ENCODE data around the gene PNISR. TPM values are rescaled to one million over a fixed set of nuclear protein-coding genes. Genes with fewer than 3 reads are reported as not detected.

Gene PNISR
- total RNA-seq, 1 experiment from 2014 or later = 69.5 TPM

DNA sequence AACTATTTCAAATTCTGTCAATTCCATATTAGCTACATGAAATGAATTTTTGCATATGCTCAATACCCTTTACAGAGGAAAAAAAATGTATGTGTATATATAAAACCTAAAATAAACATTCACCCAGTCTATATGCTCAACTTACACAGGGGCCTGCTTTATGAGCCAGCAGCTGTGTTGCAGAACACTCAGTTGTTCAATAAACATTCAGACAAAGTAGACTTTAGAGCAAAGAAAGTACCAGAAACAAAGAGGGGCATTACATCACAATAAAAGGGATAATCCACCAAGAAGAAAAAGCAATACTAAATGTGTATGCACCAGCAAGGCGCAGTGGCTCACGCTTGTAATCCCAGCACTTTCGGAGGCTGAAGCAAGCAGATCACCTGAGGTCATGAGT is 40.6 kb downstream of the PNISR start:
- H3K4me1 ChIP-seq = no peaks in the 10 kb centered on the region
- Mint-ChIP-seq H3K9me3 (ENCODE audit: unreplicated experiment) (no peaks in the 10 kb centered on the region), H3K36me3 (ENCODE audit: insufficient read depth, unreplicated experiment) (no peaks in the 10 kb centered on the region), H3K27ac (ENCODE audit: unreplicated experiment) (no peak overlapping the region), H3K4me1 (ENCODE audit: low read depth, unreplicated experiment) (no peaks in the 10 kb centered on the region), H3K4me3 (ENCODE audit: unreplicated experiment) (no peak overlapping the region), H3K27me3 (ENCODE audit: insufficient read depth, unreplicated experiment) (no peaks in the 10 kb centered on the region)
- TF ChIP-seq, protein P1, sequence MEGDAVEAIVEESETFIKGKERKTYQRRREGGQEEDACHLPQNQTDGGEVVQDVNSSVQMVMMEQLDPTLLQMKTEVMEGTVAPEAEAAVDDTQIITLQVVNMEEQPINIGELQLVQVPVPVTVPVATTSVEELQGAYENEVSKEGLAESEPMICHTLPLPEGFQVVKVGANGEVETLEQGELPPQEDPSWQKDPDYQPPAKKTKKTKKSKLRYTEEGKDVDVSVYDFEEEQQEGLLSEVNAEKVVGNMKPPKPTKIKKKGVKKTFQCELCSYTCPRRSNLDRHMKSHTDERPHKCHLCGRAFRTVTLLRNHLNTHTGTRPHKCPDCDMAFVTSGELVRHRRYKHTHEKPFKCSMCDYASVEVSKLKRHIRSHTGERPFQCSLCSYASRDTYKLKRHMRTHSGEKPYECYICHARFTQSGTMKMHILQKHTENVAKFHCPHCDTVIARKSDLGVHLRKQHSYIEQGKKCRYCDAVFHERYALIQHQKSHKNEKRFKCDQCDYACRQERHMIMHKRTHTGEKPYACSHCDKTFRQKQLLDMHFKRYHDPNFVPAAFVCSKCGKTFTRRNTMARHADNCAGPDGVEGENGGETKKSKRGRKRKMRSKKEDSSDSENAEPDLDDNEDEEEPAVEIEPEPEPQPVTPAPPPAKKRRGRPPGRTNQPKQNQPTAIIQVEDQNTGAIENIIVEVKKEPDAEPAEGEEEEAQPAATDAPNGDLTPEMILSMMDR (IDR thresholded peaks at IDR 0.05; ENCODE audit: insufficient read depth in 1 of 2, low read depth in 1 of 2, low read length in 1 of 2, severe bottlenecking in 1 of 2, unreplicated experiment in 1 of 2) = no peak
- no peaks in the 10 kb centered on the region for H3K9me3 ChIP-seq
- no peak overlapping the region for H3K4me3 ChIP-seq (ENCODE audit: low read depth, low read length)
- no peak for DNase-seq
- intact Hi-C loops (cut with micrococcal nuclease; ENCODE audit: unreplicated experiment) = no loop called here
- no TSS peak for BruUV-seq (replicated peaks)
- H3K36me3 ChIP-seq (ENCODE audit: control insufficient read depth, insufficient read depth, low read length) = no peaks in the 10 kb centered on the region
- ChIA-PET CTCF (no interaction called here), POLR2A (no interaction called here)
- H3K27me3 ChIP-seq (replicated peaks; ENCODE audit: control insufficient read depth, insufficient read depth, low read length) = no peaks in the 10 kb centered on the region

GRCh38 chr6:99378636-99379035 is 46.5 kb downstream of the PNISR start:
- intact Hi-C loops (cut with micrococcal nuclease; ENCODE audit: unreplicated experiment) = no loop called here
- H3K4me3 Mint-ChIP-seq (ENCODE audit: unreplicated experiment) = no peak overlapping the region
- DNase-seq = no peak
- H3K9me3 Mint-ChIP-seq (ENCODE audit: unreplicated experiment) = no peaks in the 10 kb centered on the region
- POLR2A ChIA-PET = no interaction called here
- Histone ChIP-seq H3K4me1 (no peaks in the 10 kb centered on the region), H3K36me3 (ENCODE audit: control insufficient read depth, insufficient read depth, low read length) (no peaks in the 10 kb centered on the region), H3K9me3 (no peaks in the 10 kb centered on the region), H3K4me3 (ENCODE audit: low read depth, low read length) (no peak overlapping the region), H3K27me3 (replicated peaks; ENCODE audit: control insufficient read depth, insufficient read depth, low read length) (no peaks in the 10 kb centered on the region)
- no peaks in the 10 kb centered on the region for H3K4me1 Mint-ChIP-seq (ENCODE audit: low read depth, unreplicated experiment)
- no peaks in the 10 kb centered on the region for H3K27me3 Mint-ChIP-seq (ENCODE audit: insufficient read depth, unreplicated experiment)
- CTCF ChIA-PET = no interaction called here
- no peaks in the 10 kb centered on the region for H3K36me3 Mint-ChIP-seq (ENCODE audit: insufficient read depth, unreplicated experiment)
- TF ChIP-seq, protein P1 (IDR thresholded peaks at IDR 0.05; ENCODE audit: insufficient read depth in 1 of 2, low read depth in 1 of 2, low read length in 1 of 2, severe bottlenecking in 1 of 2, unreplicated experiment in 1 of 2) = no peak
- BruUV-seq (replicated peaks) = no TSS peak
- no peak overlapping the region for H3K27ac Mint-ChIP-seq (ENCODE audit: unreplicated experiment)

DNA sequence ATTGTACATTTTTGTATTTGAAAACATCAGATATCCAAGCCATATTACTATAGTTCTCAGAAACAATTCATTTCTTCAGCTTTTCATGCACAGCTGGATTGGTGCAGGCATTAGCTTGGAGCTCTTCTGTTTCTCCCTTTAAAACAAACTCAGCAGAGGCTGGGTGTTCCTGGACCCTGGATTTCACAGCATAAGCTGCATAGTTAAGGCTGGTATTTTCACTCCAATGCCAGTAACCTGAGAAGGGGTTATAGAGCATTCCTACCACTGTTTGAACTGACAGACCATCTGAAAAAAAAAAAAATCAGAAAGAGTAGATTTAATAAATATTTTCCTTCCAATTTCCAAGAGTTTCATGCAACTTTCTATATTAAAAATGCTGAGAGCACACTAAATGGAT is 55.6 kb downstream of the PNISR start:
- H3K27me3 Mint-ChIP-seq (ENCODE audit: insufficient read depth, unreplicated experiment) = no peaks in the 10 kb centered on the region
- H3K9me3 ChIP-seq = no peaks in the 10 kb centered on the region
- no peaks in the 10 kb centered on the region for H3K36me3 ChIP-seq (ENCODE audit: control insufficient read depth, insufficient read depth, low read length)
- no peak overlapping the region for H3K4me3 Mint-ChIP-seq (ENCODE audit: unreplicated experiment)
- no peak overlapping the region for H3K4me3 ChIP-seq (ENCODE audit: low read depth, low read length)
- H3K4me1 ChIP-seq = no peaks in the 10 kb centered on the region
- CTCF ChIA-PET = no interaction called here
- no peaks in the 10 kb centered on the region for H3K9me3 Mint-ChIP-seq (ENCODE audit: unreplicated experiment)
- no TSS peak for BruUV-seq (replicated peaks)
- no peak overlapping the region for H3K27ac Mint-ChIP-seq (ENCODE audit: unreplicated experiment)
- intact Hi-C loops (cut with micrococcal nuclease; ENCODE audit: unreplicated experiment) = no loop called here
- POLR2A ChIA-PET = no interaction called here
- no peaks in the 10 kb centered on the region for H3K27me3 ChIP-seq (replicated peaks; ENCODE audit: control insufficient read depth, insufficient read depth, low read length)
- DNase-seq = no peak
- no peaks in the 10 kb centered on the region for H3K4me1 Mint-ChIP-seq (ENCODE audit: low read depth, unreplicated experiment)
- TF ChIP-seq, protein P1 (IDR thresholded peaks at IDR 0.05; ENCODE audit: insufficient read depth in 1 of 2, low read depth in 1 of 2, low read length in 1 of 2, severe bottlenecking in 1 of 2, unreplicated experiment in 1 of 2) = no peak
- no peaks in the 10 kb centered on the region for H3K36me3 Mint-ChIP-seq (ENCODE audit: insufficient read depth, unreplicated experiment)

Data from Caco-2 (cell line).